Nephron (organoid): Measurements from ENCODE around the gene ECEL1.

Source experiments
- H3K27ac Mint-ChIP-seq, 3 experiments: 2 replicates each; pipeline ENCODE4 v1.8.0; 2020; ENCODE audit warnings: mixed read lengths in 3 of 3, mild to moderate bottlenecking in 2 of 3, moderate library complexity in 1 of 3
- H3K27me3 Mint-ChIP-seq: 2 replicates; pipeline ENCODE4 v1.8.0; 2021; ENCODE audit warnings: low read depth, mild to moderate bottlenecking, moderate library complexity, mixed read lengths
- H3K36me3 Mint-ChIP-seq: 2 replicates; pipeline ENCODE4 v1.8.0; 2020; ENCODE audit warnings: low read depth, mixed read lengths
- H3K4me1 Mint-ChIP-seq: 2 replicates; pipeline ENCODE4 v1.8.0; 2020; ENCODE audit warnings: mixed read lengths
- H3K4me3 Mint-ChIP-seq, 3 experiments: 2 replicates each; pipeline ENCODE4 v1.8.0; 2020; ENCODE audit warnings: mild to moderate bottlenecking in 3 of 3, mixed read lengths in 3 of 3, moderate library complexity in 2 of 3
- H3K9me3 Mint-ChIP-seq: 2 replicates; pipeline ENCODE4 v1.8.0; 2020; ENCODE audit warnings: mixed read lengths
- CTCF ChIP-seq, 3 experiments: fragments of 200-600 bp; sonication (generic); IDR thresholded peaks; one replicate each; pipeline ENCODE4 v1.5.0; 2021; ENCODE audit warnings: antibody characterized with exemption in 3 of 3; ENCODE audit not compliant: unreplicated experiment in 3 of 3

Gene ECEL1

DNA sequence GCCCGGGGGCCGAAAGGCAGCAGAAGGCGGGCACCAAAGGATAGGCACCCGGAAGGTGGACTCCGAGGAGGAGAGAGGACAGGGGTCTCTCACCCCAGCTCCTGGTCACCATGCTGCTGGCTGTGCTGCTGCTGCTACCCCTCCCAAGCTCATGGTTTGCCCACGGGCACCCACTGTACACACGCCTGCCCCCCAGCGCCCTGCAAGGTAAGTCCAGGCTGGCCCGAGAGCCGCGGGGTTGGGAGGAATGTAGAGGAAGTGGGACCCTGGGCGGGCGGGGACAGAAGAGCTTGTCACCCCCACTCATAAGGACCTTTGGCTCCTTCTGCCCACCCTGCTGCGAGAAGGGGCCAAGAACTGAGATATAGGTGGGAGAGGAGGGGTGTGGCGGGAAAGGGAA lies 32.9 kb upstream of the ECEL1 start:
- Mint-ChIP-seq H3K4me3 (no peak overlapping the region), H3K27me3 (peaks cover 63% of the 10 kb centered on the region), H3K27ac (no peak overlapping the region), H3K9me3 (no peaks in the 10 kb centered on the region), H3K4me1 (peaks cover 31% of the 10 kb centered on the region), H3K36me3 (no peaks in the 10 kb centered on the region)
- TF ChIP-seq CTCF (IDR thresholded peaks at IDR 0.05; ENCODE audit: unreplicated experiment in 3 of 3): no peak

DNA sequence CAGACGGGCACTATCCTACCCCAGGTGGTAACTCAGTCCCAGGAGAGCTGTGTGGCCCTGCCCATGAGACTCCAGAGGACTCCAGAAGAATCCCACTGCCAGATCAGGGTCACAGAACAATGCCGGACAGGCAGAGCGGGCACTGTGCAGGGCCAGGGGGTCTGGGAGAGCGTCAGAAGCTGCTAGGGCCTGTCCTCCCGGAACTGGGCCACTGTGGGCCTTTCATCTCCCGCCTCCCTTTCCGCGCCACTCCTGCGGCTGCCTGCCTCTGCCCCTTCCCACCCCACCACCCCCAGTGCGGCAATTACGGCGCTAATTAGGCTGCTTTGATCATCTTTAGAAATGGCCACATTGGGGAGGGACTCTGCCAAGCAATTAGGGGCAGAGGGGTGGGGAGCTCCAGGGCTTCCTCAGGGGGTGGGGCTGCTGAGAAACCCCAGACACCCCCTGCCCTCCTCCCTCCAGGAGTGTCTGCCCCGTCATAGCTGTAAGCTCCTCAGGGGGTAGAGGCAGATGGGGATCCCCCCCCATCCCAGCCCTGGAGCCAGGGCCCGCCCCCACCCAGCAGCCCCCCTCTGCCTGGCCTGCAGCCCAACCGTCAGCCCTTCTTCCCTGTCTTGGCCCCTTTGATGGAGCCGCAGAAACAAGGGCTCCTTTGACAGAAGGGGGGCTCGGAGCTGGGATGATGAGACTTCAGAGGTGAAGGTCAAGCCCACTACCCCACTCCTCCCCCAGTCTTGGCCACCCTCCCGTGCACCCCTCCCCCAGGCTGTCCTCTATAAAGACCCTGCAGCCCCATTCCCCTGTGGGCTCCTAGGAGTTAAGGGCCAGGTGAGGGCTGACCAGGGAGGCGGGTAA lies 32.2 kb upstream of the ECEL1 start, which contains the start of gene PRSS56:
PRSS56 (plus strand) TSS at position 808 of the 858 bp plus-strand sequence. CDS start 211 bp downstream, outside the sequence.
- Mint-ChIP-seq H3K27ac (no peak within 1 kb of the TSS), H3K4me1 (peaks cover 32% of the 10 kb centered on the region), H3K36me3 (no peaks in the 10 kb centered on the region), H3K27me3 (peaks cover 67% of the 10 kb centered on the region), H3K9me3 (no peaks in the 10 kb centered on the region), H3K4me3 (no peak within 1 kb of the TSS)
- no peak for TF ChIP-seq CTCF (IDR thresholded peaks at IDR 0.05; ENCODE audit: unreplicated experiment in 3 of 3)

DNA sequence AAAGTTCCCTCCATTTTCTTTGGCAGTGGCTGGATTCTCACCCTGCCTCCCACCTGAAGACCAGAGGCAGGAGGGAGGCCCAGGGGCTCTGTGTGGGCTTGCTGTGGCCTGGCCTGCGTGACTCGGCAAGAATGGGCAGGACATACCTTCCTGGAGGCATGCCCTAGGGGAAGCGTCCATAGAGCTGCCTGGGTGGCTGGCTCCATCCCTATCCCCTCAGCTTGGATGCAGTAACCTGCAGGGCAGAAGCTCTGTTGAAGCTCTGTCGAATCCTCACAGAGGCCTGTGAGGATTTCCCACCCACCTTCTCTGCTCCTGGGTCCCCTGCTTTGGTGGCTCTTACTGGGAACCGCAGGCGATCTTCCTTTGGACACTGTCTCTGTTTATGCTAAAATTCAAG lies 31.2 kb upstream of the ECEL1 start:
- Mint-ChIP-seq H3K9me3 (no peaks in the 10 kb centered on the region), H3K4me1 (peaks cover 32% of the 10 kb centered on the region), H3K36me3 (no peaks in the 10 kb centered on the region), H3K27me3 (peaks cover 69% of the 10 kb centered on the region), H3K4me3 (no peak overlapping the region), H3K27ac (no peak overlapping the region)
- TF ChIP-seq CTCF (IDR thresholded peaks at IDR 0.05; ENCODE audit: unreplicated experiment in 3 of 3): no peak

DNA sequence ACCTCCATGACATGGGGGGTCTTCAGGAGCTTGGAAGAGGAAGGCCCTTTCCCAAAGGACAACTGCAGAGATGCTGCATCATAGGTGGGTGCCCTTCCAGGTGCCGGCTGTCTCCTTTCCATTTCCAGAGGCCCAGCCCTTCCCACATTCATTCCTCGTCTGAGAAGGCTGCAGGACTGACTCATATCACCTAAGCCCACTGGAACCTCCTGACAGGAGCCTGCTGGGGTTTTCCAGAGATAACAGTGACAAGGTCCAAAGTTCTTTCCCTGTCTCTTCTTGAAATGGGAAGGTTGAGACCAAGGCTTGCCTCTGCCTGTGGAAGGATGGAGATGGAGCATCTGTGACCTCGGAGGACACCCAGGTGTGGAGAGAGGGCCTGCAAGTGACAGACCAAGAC lies 28.9 kb upstream of the ECEL1 start:
- H3K4me3 Mint-ChIP-seq: no peak overlapping the region
- H3K4me1 Mint-ChIP-seq: peaks cover 45% of the 10 kb centered on the region
- no peak for TF ChIP-seq CTCF (IDR thresholded peaks at IDR 0.05; ENCODE audit: unreplicated experiment in 3 of 3)
- peaks cover 73% of the 10 kb centered on the region for H3K27me3 Mint-ChIP-seq
- no peak overlapping the region for H3K27ac Mint-ChIP-seq
- H3K9me3 Mint-ChIP-seq: no peaks in the 10 kb centered on the region
- no peaks in the 10 kb centered on the region for H3K36me3 Mint-ChIP-seq

GRCh38 chr2:232515639-232516038 lies 28.0 kb upstream of the ECEL1 start:
- no peaks in the 10 kb centered on the region for H3K9me3 Mint-ChIP-seq
- peaks cover 45% of the 10 kb centered on the region for H3K4me1 Mint-ChIP-seq
- no peaks in the 10 kb centered on the region for H3K36me3 Mint-ChIP-seq
- TF ChIP-seq CTCF (IDR thresholded peaks at IDR 0.05; ENCODE audit: unreplicated experiment in 3 of 3): no peak
- H3K27me3 Mint-ChIP-seq: peaks cover 71% of the 10 kb centered on the region
- H3K27ac Mint-ChIP-seq: no peak overlapping the region
- H3K4me3 Mint-ChIP-seq: peak overlapping the region in 1 of 3 experiments; percentile 33

GRCh38 chr2:232513353-232513752 lies 25.7 kb upstream of the ECEL1 start:
- Mint-ChIP-seq H3K4me3 (no peak overlapping the region), H3K4me1 (peaks cover 35% of the 10 kb centered on the region), H3K27me3 (peaks cover 70% of the 10 kb centered on the region), H3K36me3 (no peaks in the 10 kb centered on the region), H3K27ac (no peak overlapping the region), H3K9me3 (no peaks in the 10 kb centered on the region)
- TF ChIP-seq CTCF (IDR thresholded peaks at IDR 0.05; ENCODE audit: unreplicated experiment in 3 of 3): no peak
